AG04450 (cell line): ENCODE measurements around the gene IREB2. TPM values are rescaled to one million over a fixed set of nuclear protein-coding genes. Genes with fewer than 3 reads are reported as not detected.
"Not testable (repeated sequence)": the region's sequence is repeated elsewhere in the genome, so short reads cannot be mapped to it uniquely, and the experiment has no call there.

Experiments
- CTCF ChIA-PET: fragments of 300-600, 350-600 bp; formaldehyde crosslinking; extraction: SDS; loops from one replicate; lab custom pipeline; 2022; ENCODE audit warnings: antibody characterized with exemption, inconsistent platforms; lab: Charles Lee
- POLR2A ChIA-PET: fragments of 350-600 bp; formaldehyde crosslinking; extraction: SDS; loops from one replicate; lab custom pipeline; 2021; ENCODE audit warnings: antibody characterized with exemption, inconsistent platforms; lab: Yijun Ruan, JAX
- DNase-seq: peaks from one replicate; pipeline ENCODE4 v3.0.0-alpha.2; 2011; ENCODE audit warnings: low read depth, low spot score
- H3K27ac ChIP-seq: one replicate; pipeline ENCODE4 v1.5.1; 2012; ENCODE audit warnings: low read depth, low read length, control low read depth
- H3K27me3 ChIP-seq: one replicate; pipeline ENCODE4 v1.6.0; 2012; ENCODE audit warnings: low read length; ENCODE audit not compliant: control insufficient read depth, insufficient read depth
- H3K4me3 ChIP-seq: 2 replicates; pipeline ENCODE4 v1.5.1; 2011; ENCODE audit warnings: mild to moderate bottlenecking, low read depth, low read length, control low read depth
- H3K9me3 ChIP-seq: 2 replicates; pipeline ENCODE4 v1.5.1; 2012; ENCODE audit warnings: low read length; ENCODE audit not compliant: control insufficient read depth, insufficient read depth
- CTCF ChIP-seq: IDR thresholded peaks from 2 replicates; pipeline ENCODE4 v1.5.1; 2011; ENCODE audit warnings: low read depth, low read length, control low read depth, inconsistent platforms
- polyA plus RNA-seq: library from polyadenylated mRNA; depleted of rRNA; stranded (reverse); fragments of >200 nt; gene quantifications from 2 replicates; pipeline ENCODE4 v1.2.3, GENCODE V29; 2011

Gene IREB2
- polyA plus RNA-seq, 1 experiment, result 30.4 TPM

DNA sequence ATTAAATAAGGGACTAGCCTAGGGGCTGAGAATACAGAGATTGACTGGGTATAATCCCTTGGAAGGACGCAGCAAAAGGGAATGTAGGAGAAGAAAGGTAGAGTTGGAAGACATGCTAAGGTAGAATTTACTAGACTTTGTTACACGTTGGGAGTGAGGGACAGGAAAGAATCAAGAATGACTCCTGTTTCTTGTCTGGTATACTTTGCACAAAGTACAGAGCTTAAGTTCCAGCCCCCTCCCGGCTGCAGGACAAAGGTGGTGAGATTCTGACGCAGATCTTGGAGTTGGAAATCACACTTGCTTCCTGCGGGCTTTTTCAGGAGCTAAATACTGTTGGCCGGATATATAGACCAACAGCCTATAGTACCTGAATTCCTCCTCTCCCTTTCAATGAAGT is 70.3 kb downstream of the IREB2 start:
- Histone ChIP-seq H3K27me3 (no peaks in the 10 kb centered on the region), H3K4me3 (peak overlapping the region; percentile 97), H3K9me3 (no peaks in the 10 kb centered on the region; the same call in 1 of the 2 replicates), H3K27ac (peak overlapping the region; percentile 11)
- CTCF ChIA-PET, result interaction anchor here (0.8 to 2.1 kb wide), 2 partner anchors 27 to 68 kb away, joined by 3 to 6 read pairs; no protein-coding TSS in a partner anchor
- POLR2A ChIA-PET, result interaction anchor here (1.8 kb wide), 1 partner anchor 70 kb away, joined by 5 read pairs; the partner anchor contains the start of gene IREB2
- TF ChIP-seq CTCF, result no peak
- DNase-seq, result no peak

- Histone ChIP-seq H3K4me3 (no peak overlapping the region), H3K9me3 (no peaks in the 10 kb centered on the region; the same call in 1 of the 2 replicates), H3K27ac (no peak overlapping the region), H3K27me3 (no peaks in the 10 kb centered on the region)
- no peak for DNase-seq
- ChIA-PET CTCF (interaction anchor here (2.1 kb wide), 1 partner anchor 28 kb away, joined by 6 read pairs; no protein-coding TSS in a partner anchor), POLR2A (interaction anchor here (0.7 kb wide), 1 partner anchor 30 kb away, joined by 13 read pairs; no protein-coding TSS in a partner anchor)
- TF ChIP-seq CTCF, result no peak
Measured at GRCh38 chr15:78509726-78510312, 71.8 kb downstream of the IREB2 start.

GRCh38 chr15:78520035-78520434 is 82.0 kb downstream of the IREB2 start:
- H3K27me3 ChIP-seq, DNase-seq, H3K9me3 ChIP-seq, POLR2A ChIA-PET, CTCF ChIA-PET, H3K4me3 ChIP-seq, H3K27ac ChIP-seq: not testable (repeated sequence)

DNA sequence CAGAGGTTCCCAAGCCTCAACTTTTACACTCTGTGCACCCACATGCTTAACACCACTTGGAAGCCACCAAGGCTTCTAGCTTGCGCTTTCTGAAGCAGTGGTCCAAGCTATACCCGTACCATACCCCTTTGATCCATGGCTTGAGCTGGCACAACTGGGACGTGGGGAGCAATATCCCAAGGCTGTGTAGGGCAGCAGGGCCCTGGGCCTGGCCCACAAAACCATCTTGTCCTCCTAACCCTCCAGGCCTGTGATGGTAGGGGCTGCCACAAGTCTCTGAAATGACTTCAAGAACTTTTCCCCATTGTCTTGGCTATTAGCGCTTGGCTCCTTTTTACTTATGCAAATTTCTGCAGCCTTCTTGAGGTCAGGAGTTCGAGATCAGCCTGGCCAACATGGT is 86.2 kb downstream of the IREB2 start:
- no peak for DNase-seq
- Histone ChIP-seq H3K9me3 (no peaks in the 10 kb centered on the region; the same call in 1 of the 2 replicates), H3K27ac (no peak overlapping the region), H3K4me3 (no peak overlapping the region), H3K27me3 (no peaks in the 10 kb centered on the region)
- CTCF ChIA-PET, result no interaction called here
- POLR2A ChIA-PET, result no interaction called here
- TF ChIP-seq CTCF, result no peak

- ChIA-PET POLR2A (no interaction called here), CTCF (no interaction called here)
- Histone ChIP-seq H3K4me3 (no peak overlapping the region), H3K27ac (no peak overlapping the region), H3K9me3 (no peaks in the 10 kb centered on the region; the same call in 1 of the 2 replicates), H3K27me3 (no peaks in the 10 kb centered on the region)
- no peak for DNase-seq
- no peak for TF ChIP-seq CTCF
Measured at GRCh38 chr15:78527325-78527724, 89.3 kb downstream of the IREB2 start.
